Stimulated activated naive B cell treated with anti-CD40 and anti-IgM and Interleukin-4, amounts not matched to agents 10 μg/mL and 1 μg/mL and 100 μg/mL, for 72 hours (primary cell): ENCODE measurements around the gene SHISA7.

Experiments used
- ATAC-seq, 2 donors: fragments of 150-1000 bp; cut with Tn5 transposase; replicated peaks; 2 replicates each; pipeline ENCODE4 v1.10.0; 2021; ENCODE audit warnings: moderate library complexity in 1 of 2
- DNase-seq: peaks from one replicate; pipeline ENCODE4 v3.0.0; 2021
- H3K27ac Mint-ChIP-seq: one replicate; pipeline ENCODE4 v1.8.0; 2022; ENCODE audit warnings: mild to moderate bottlenecking, mixed read lengths
- H3K27me3 Mint-ChIP-seq, 2 donors: one replicate each; pipeline ENCODE4 v1.8.0; 2022; ENCODE audit warnings: mixed read lengths in 2 of 2
- H3K36me3 Mint-ChIP-seq, 2 donors: one replicate each; pipeline ENCODE4 v1.8.0; 2022; ENCODE audit warnings: mixed read lengths in 2 of 2, mild to moderate bottlenecking in 1 of 2
- H3K4me1 Mint-ChIP-seq, 2 donors: one replicate each; pipeline ENCODE4 v1.8.0; 2022; ENCODE audit warnings: mixed read lengths in 2 of 2, mild to moderate bottlenecking in 1 of 2
- H3K4me3 Mint-ChIP-seq, 2 donors: one replicate each; pipeline ENCODE4 v1.8.0; 2022; ENCODE audit warnings: mild to moderate bottlenecking in 2 of 2, mixed read lengths in 2 of 2, moderate library complexity in 1 of 2
- H3K9me3 Mint-ChIP-seq, 2 donors: one replicate each; pipeline ENCODE4 v1.8.0; 2022; ENCODE audit warnings: mixed read lengths in 2 of 2, mild to moderate bottlenecking in 1 of 2

Gene SHISA7

DNA sequence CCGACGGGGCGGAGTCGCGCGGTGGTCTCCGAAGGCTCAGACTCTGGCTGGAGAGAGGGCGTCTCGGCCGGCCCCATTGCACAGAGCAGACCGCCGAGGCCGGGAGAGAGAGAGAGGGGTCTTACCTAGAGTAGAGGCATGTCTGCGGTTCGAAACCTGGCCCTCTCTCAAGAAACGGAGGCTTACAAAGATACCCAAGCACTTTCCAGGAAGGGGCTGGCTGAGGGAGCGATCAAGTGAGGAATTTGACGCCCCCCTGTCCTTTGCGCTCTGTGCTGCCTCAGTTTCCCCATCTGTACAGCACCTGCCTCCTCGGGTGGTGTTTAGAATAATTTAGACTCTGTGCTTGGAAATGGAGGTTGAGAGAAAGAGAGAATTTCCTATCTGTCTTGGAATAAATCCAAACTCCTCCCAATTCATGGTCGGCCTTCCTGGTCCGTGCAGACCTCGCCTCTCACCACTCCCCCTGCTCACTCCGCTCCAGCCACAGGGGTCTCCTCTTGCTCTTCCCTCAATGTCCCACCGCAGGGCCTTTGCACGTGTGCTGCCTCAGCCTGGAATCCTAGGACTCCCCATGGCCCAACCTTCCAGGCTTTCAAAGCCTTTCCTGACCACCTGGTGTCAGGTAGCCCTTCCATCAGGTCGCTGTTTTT, 19.0 kb upstream of the SHISA7 start:
- Mint-ChIP-seq H3K36me3 (no peaks in the 10 kb centered on the region), H3K9me3 (no peaks in the 10 kb centered on the region), H3K27ac (peak overlapping the region; percentile 95), H3K4me1 (peaks cover 14 to 25% of the 10 kb centered on the region in 2 donors), H3K4me3 (peak overlapping the region; percentile 90 to 93), H3K27me3 (no peaks in the 10 kb centered on the region)
- no peak for DNase-seq
- no peak for ATAC-seq

- no peaks in the 10 kb centered on the region for H3K9me3 Mint-ChIP-seq
- no peaks in the 10 kb centered on the region for H3K27me3 Mint-ChIP-seq
- DNase-seq (peak; percentile 100), ATAC-seq (peak; percentile 96 to 97)
- H3K36me3 Mint-ChIP-seq = peaks cover 0 to 6% of the 10 kb centered on the region in 2 donors
- H3K4me1 Mint-ChIP-seq = peaks cover 15 to 25% of the 10 kb centered on the region in 2 donors
- H3K27ac Mint-ChIP-seq = peak within 1 kb of the TSS; percentile 95
- peak within 1 kb of the TSS; percentile 90 to 93 for H3K4me3 Mint-ChIP-seq
Measured at GRCh38 chr19:55461259-55461973, 18.3 kb upstream of the SHISA7 start, which contains the start of gene ISOC2. Gene ISOC2, minus strand, starts transcription at chr19:55461642. Its CDS starts 5,156 bp downstream, at chr19:55456486.

- Mint-ChIP-seq H3K9me3 (no peaks in the 10 kb centered on the region), H3K4me3 (peak overlapping the region; percentile 90 to 93), H3K36me3 (peaks cover 1 to 7% of the 10 kb centered on the region in 2 donors), H3K4me1 (peaks cover 15 to 25% of the 10 kb centered on the region in 2 donors), H3K27ac (peak overlapping the region; percentile 95), H3K27me3 (no peaks in the 10 kb centered on the region)
- DNase-seq = no peak
- peak in 1 of 2 donors; percentile 8 for ATAC-seq
Measured at GRCh38 chr19:55460670-55461258, 17.7 kb upstream of the SHISA7 start.

- no peak for ATAC-seq
- no peak for DNase-seq
- H3K27ac Mint-ChIP-seq = no peak overlapping the region
- H3K36me3 Mint-ChIP-seq = peaks cover 8 to 13% of the 10 kb centered on the region in 2 donors
- peaks cover 15 to 31% of the 10 kb centered on the region in 2 donors for H3K4me1 Mint-ChIP-seq
- H3K9me3 Mint-ChIP-seq = no peaks in the 10 kb centered on the region
- H3K27me3 Mint-ChIP-seq = no peaks in the 10 kb centered on the region
- H3K4me3 Mint-ChIP-seq = peak overlapping the region; percentile 90 to 93
Measured at GRCh38 chr19:55459950-55460657, 17.0 kb upstream of the SHISA7 start.

GRCh38 chr19:55459551-55459949, 16.4 kb upstream of the SHISA7 start:
- H3K4me1 Mint-ChIP-seq = peaks cover 15 to 36% of the 10 kb centered on the region in 2 donors
- no peaks in the 10 kb centered on the region for H3K9me3 Mint-ChIP-seq
- ATAC-seq = no peak
- peaks cover 12 to 19% of the 10 kb centered on the region in 2 donors for H3K36me3 Mint-ChIP-seq
- peaks cover 0 to 5% of the 10 kb centered on the region in 2 donors for H3K27me3 Mint-ChIP-seq
- no peak overlapping the region for H3K27ac Mint-ChIP-seq
- peak overlapping the region in 1 of 2 donors; percentile 93 for H3K4me3 Mint-ChIP-seq
- no peak for DNase-seq

DNA sequence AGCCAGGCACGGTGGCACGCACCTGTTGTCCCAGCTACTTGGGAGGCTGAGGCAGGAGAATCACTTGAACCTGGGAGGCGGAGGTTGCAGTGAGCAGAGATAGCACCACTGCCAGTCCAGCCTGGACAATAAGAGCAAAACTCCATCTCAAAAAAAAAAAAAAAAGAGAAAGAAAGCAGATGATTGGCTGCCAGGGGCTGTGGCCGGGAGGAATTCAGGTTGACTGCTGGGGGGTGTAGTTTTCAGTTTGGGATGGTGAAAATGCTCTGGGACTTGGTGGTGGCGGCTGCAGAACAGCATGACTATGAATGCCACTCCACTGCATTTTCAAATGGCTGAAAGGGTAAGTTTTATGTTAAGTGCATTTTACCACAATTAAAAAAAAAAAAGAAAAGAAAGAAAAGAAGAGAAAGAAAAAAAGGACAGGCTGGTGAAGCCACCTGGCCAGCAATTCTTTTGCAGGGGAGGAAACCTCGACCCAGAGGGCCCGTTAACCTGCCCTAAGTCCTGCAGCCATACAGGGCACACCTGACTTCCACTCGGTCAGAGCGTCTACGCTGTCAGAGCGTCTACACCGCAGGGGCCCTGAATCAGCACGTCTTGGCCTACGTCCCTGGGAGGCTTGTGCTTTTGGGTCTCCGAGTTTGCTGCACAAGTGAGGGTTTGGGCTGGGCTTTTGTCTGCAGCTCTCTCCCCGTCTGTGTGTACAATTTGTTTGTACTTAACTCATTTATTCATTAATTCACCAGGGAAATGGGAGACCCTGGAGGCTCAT, 14.8 kb upstream of the SHISA7 start:
- peaks cover 12 to 21% of the 10 kb centered on the region in 2 donors for H3K27me3 Mint-ChIP-seq
- no peaks in the 10 kb centered on the region for H3K9me3 Mint-ChIP-seq
- no peak overlapping the region for H3K27ac Mint-ChIP-seq
- no peak overlapping the region for H3K4me3 Mint-ChIP-seq
- peaks cover 27 to 36% of the 10 kb centered on the region in 2 donors for H3K36me3 Mint-ChIP-seq
- DNase-seq (no peak), ATAC-seq (no peak)
- peaks cover 24 to 50% of the 10 kb centered on the region in 2 donors for H3K4me1 Mint-ChIP-seq

DNA sequence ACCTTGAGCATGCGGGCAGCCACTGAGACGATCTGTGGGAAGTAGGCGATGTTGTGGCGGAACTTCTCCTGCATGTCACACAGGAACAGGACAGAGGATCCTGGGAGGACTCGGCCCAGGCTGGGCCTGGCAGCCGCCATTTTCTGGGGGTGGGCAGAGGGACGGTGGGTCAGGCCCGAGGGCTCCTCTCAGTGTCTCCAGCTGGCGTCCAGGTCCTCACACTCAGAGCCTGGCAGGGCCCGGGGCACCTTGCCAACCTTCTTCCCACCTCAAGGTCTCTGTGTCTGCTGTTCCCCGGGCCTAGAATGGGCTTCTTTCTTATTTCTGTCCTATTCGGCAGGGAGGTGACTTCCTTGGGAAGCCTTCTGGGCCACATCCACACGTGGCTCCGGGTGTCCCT, 13.2 kb upstream of the SHISA7 start:
- H3K4me1 Mint-ChIP-seq = peaks cover 22 to 50% of the 10 kb centered on the region in 2 donors
- no peaks in the 10 kb centered on the region for H3K9me3 Mint-ChIP-seq
- peaks cover 28 to 36% of the 10 kb centered on the region in 2 donors for H3K36me3 Mint-ChIP-seq
- H3K27me3 Mint-ChIP-seq = peaks cover 17 to 34% of the 10 kb centered on the region in 2 donors
- ATAC-seq (no peak), DNase-seq (no peak)
- H3K27ac Mint-ChIP-seq = no peak overlapping the region
- H3K4me3 Mint-ChIP-seq = no peak overlapping the region

DNA sequence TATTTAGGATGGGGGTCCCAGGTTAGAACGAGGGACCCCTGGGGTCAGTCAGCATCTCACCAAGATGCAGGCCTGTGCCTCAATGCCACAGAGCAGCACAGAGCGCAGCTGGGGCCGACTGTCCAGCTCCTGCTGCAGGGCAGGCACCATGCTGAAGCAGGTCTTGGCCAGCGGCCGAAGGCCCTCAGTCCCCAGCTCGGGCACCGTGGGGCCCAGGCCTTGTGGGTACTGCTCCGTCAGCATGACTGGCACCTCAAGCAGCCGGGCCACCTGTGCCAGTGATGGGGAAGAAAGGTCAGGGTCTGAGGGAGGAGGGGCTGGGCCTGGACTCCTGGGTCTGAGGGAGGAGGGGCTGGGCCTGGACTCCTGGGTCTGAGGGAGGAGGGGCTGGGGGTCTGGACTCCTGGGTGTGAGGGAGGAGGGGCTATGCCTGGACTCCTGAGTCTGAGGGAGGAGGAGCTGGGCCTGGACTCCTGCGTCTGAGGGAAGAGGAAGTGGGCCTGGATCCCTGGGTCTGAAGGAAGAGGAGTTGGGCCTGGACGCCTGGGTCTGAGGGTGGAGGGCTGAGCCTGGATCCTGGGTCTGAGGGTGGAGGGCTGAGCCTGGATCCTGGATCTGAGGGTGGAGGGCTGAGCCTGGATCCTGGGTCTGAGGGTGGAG, 12.6 kb upstream of the SHISA7 start:
- no peak overlapping the region for H3K4me3 Mint-ChIP-seq
- no peak for DNase-seq
- H3K4me1 Mint-ChIP-seq = peaks cover 21 to 50% of the 10 kb centered on the region in 2 donors
- peaks cover 28 to 36% of the 10 kb centered on the region in 2 donors for H3K36me3 Mint-ChIP-seq
- H3K27ac Mint-ChIP-seq = no peak overlapping the region
- no peak for ATAC-seq
- peaks cover 21 to 35% of the 10 kb centered on the region in 2 donors for H3K27me3 Mint-ChIP-seq
- no peaks in the 10 kb centered on the region for H3K9me3 Mint-ChIP-seq

DNA sequence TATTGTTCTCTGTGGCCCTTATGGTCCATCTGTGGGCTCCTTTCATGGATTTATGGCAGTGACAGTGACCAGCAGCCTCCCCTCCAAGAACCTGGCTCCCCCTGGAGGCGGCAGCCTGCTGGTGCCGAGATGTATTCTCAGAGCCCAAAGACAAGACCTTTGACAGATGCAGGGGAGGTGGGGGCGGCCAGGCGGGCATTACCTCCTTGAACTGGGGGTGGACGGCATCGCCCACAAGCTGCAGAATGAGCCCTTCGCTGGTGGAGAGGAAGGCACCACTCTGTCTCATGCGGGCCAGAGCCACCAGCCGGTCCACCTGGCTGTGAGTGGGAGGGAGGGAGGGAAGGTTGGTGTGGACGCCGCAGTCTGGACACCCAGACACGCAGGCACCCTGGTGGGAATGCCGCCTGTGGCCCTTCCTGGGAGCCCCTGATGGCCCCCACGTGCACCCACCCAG, 11.7 kb upstream of the SHISA7 start:
- H3K36me3 Mint-ChIP-seq = peaks cover 28 to 36% of the 10 kb centered on the region in 2 donors
- no peak for DNase-seq
- H3K9me3 Mint-ChIP-seq = no peaks in the 10 kb centered on the region
- H3K4me3 Mint-ChIP-seq = no peak overlapping the region
- ATAC-seq = peak; percentile 53 to 67
- peaks cover 26 to 35% of the 10 kb centered on the region in 2 donors for H3K27me3 Mint-ChIP-seq
- peaks cover 20 to 46% of the 10 kb centered on the region in 2 donors for H3K4me1 Mint-ChIP-seq
- no peak overlapping the region for H3K27ac Mint-ChIP-seq

GRCh38 chr19:55453511-55454260, 10.6 kb upstream of the SHISA7 start:
- peaks cover 28 to 36% of the 10 kb centered on the region in 2 donors for H3K36me3 Mint-ChIP-seq
- peak overlapping the region; percentile 34 to 36 for H3K4me3 Mint-ChIP-seq
- peaks cover 26 to 35% of the 10 kb centered on the region in 2 donors for H3K27me3 Mint-ChIP-seq
- peaks cover 20 to 42% of the 10 kb centered on the region in 2 donors for H3K4me1 Mint-ChIP-seq
- peak overlapping the region; percentile 7 for H3K27ac Mint-ChIP-seq
- no peak for ATAC-seq
- no peaks in the 10 kb centered on the region for H3K9me3 Mint-ChIP-seq
- DNase-seq = no peak

DNA sequence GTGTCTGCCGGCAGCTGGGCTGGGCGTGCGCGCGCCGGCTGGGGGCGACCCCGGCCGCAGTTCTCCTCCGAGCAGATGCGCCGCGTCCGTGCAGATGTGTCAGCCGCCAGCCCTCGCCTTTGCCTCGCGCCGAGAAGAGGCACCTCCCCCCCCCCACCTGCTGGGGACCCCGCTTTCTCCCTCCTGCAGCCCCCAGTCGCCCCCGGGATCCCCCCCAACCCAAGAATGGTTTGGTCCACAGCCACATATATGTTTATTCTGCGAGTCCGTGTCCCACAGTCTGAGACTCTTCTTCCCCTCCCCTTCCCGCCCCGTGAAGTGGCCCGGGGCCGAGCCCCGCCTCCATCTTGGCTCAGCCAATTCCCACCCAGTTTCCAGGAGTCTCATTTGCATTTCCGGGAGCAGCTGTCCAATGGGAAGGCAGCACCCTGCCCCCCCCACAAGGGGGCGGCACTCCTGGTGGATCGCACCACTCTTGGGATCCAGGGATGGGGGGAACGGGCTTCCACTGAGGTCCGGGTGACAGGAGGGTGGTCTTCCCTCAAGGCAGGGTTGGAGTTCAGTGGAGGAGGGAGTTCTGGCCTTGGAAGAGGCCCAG, 9.7 kb upstream of the SHISA7 start:
- Mint-ChIP-seq H3K4me1 (peaks cover 20 to 42% of the 10 kb centered on the region in 2 donors), H3K4me3 (peak overlapping the region in 1 of 2 donors; percentile 34), H3K27ac (no peak overlapping the region), H3K9me3 (no peaks in the 10 kb centered on the region), H3K36me3 (peaks cover 28 to 36% of the 10 kb centered on the region in 2 donors), H3K27me3 (peaks cover 26 to 35% of the 10 kb centered on the region in 2 donors)
- peak; percentile 19 to 46 for ATAC-seq
- no peak for DNase-seq
